Inflammatory macrophage treated with lipopolysaccharide for 4 hours (primary cell): ENCODE results near the gene LOC128125822.

Source experiments
- DNase-seq: peaks from one replicate; pipeline ENCODE4 v3.0.0-alpha.2; 2020

LOC128125822 gene

DNA sequence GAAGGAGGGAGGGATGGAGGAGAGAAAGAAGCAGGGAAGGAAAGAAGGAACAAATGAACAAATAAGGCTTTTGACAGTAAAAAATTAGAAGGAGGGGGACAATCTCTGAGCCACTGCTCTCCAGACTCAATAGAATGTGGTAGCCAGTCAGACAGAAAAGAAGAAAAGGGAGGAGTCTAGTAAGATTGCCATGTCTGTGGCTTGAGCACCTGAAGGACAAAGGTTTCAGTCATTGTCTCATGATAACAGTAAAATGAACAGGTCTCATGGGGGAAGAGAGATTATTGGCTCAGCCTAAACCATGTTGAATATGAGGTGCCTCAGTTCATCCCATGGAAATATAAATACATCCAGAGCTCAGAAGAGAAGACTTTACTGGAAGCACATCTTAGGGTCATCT, 14.0 kb upstream of the LOC128125822 start:
- DNase-seq, result no peak

- DNase-seq, result no peak
Observed at GRCh38 chr6:63560801-63561287, 11.4 kb upstream of the LOC128125822 start.

DNA sequence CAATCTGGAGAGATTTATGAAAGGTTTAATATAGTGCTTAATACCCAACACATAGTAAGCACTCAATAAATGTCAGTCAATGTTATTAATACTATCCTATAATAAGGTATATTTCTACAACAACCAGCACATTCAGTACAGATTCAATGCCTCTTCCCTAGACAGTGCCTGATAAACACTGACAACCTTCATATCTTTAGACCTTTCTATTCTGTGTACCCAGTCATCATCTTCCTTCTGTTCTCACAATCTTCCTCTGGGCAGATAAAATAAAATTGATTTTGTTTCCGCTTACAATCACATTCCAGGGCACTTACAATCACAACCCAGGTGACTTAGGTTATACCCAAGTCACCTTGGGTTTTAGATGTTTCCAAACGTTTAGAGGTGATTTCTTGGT, 11.0 kb upstream of the LOC128125822 start:
- DNase-seq, result no peak

DNA sequence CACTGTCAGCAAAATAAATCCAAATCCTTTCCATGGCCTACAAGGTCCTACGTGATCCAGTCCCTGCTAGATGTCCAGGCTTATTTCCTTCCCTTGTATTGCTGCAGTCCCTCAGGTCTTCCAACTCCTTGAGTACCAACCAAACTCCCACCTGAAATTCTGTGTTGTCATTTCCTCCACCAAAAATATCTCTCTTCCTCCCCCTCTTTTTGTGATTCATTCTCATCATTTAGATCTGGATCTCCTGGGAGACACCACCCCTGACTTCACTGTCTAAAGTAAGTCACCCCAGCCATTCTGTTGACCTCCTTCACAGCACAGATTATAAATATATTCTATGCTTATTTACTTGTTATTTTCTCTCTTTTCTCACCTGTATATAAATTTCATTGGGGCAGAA, 9.0 kb upstream of the LOC128125822 start:
- no peak for DNase-seq

DNA sequence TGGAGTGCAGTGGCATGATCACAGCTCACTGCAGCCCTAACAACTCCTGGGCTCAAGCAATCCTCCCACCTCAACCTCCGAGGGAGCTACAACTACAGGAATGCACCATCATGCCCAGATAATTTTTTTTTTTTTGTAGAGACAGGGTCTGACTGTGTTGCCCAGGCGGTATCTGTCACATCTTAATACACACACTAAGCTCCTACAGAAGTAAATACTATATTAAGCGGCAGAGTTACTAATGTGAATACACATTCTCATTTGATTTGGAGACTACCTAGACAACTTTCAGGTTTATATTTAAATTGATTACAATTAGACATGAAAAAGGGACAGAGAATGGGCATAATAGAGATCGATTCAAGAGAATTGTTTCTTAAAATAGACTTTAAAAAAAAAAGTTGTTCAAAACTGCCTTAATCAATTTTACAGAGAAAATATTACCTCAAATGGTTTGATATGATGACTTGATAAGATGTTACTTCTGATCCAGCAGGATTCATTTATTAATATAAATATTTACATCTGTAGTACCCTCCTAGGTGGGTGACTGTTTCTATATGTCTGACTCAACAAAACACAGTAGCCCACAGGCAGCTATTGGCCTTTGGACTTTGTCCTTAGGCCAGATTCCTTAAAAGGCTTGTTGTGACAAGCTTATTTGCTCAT, 7.1 kb upstream of the LOC128125822 start:
- no peak for DNase-seq

DNA sequence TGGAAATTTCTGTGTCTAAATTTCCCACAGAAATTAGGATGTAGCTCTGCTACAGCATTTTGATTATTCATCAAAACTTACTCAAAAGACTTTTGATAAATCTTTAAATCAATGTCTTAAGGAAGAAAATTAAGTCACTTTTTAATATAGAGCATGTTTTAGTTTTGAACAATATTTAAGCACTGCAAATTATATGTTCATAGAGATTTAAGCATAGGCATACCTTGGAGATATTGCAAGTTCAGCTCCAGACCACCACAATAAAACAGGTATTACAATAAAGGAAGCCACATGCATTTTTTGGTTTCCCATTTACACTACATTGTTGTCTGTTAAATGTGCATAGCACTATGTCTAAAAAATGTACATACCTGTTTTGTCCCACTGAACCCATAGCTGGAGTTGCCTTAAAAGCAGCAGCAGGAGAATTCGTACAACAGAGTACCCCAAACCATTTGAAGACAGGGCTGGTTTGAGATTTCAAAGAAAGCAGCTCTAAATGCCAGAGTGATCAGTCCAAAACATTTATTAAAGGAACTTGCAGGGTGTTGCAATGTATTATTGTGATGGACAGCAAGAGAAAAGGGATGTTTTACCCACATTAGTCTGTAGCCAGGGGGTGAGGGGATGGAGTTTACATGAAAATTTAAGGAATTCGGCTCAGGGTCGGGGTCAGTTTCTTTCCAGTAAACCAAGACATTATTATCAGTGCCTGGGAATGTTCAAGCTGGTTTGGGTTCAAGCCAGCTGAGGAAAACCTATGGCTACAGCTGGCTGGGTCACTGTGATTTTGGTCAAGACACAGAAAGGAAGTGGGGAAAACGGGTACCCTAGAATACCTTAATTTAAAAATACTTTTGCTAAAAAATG, 6.3 kb upstream of the LOC128125822 start:
- DNase-seq, result no peak

DNA sequence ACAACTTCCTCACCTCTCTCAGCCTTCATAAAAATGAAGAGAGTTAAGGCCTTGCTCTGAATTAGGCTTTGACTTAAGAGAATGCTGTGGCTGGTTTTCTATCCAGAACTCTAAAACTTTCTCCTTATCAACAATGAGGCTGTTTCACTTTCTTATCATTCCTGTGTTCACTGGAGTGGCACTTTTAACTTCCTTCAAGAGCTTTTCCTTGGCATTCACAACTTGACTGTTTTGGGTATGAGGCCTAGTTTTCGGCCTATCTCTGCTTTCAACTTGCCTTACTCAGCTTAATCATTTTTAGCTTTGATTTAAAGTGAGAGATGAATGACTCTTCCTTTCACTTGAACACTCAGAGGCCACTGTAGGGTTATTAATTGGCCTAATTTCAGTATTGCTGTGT, 4.3 kb upstream of the LOC128125822 start:
- DNase-seq, result no peak

GRCh38 chr6:63571361-63572043, 778 bp upstream of the LOC128125822 start:
- peak; percentile 23 for DNase-seq

DNA sequence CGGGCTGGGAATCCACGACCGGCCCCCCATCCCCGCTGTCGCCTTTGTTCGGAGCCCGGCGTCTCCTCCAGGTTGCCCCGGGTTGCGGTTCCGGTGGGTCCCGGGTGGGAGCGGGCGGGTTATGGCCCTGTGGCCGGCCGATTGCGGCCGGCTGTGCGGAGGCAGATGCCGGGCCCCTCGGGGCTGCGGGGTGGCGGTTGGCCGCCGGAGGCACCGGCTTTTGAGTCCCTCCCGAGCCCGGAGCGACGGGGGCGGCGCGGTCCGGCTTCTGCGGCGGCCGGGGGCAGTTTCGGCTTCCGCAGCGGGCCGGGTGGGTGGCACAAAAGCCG, 431 bp downstream of the LOC128125822 start:
- DNase-seq, result no peak

DNA sequence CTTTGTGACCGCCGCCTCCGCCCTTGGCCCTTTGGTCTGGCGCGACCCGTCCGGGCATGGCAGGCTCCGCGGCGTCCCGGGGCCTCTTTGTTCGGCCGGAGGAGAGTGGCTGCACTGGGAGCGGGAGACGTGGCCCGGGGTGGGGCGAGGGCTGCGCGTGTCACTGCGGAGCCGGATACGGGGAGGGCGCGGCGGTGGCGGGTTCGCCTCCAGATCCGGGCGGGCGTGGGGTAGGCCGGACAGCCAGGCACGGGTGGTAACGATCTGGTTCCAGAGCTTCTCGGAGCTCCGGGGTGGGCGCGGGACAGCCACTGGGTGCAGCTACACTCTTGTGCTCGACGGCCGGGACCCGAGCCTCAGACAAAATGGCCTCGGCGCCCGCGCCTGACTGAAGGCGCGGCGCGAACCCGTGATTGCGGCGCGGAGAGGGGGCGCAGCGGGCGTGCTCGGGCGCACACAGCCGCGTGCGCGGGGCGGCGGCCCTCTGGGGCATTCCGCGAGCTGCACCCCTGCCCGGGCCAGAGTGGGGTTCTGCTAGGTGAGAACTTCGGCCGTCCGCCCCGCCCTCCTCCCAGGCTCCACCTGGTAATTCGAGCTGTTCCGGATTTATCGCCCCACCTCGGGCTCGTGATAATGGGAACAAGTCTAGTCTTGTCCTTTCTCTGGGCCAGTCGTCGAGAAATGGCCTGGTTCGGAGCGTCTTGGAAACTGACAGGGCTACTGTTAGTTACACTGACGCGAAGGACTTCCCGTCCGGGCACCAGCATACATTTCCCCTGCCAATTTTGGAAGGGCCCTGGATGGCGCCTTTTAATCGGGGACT, 1.0 kb downstream of the LOC128125822 start:
- DNase-seq, result peak; percentile 63

GRCh38 chr6:63573899-63574553, 1.7 kb downstream of the LOC128125822 start:
- peak; percentile 70 for DNase-seq

DNA sequence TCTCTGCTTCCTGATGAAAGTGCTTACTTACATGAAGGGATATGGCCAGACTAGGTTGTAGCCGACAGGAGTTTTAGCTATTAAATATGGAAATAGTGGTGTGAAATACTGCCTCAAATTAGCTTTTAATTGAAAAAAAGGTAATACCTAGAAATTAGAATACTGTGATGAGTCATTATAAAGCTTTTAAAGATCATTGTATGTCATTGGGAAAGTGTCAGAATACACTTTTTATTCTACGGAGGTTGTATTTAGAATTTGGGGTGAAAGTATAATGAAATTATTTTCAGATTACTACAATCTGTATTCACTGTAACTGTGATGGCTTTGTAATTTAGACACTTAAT, 2.2 kb downstream of the LOC128125822 start:
- DNase-seq, result no peak

- DNase-seq, result no peak
Observed at GRCh38 chr6:63576147-63576772, 4.0 kb downstream of the LOC128125822 start.

DNA sequence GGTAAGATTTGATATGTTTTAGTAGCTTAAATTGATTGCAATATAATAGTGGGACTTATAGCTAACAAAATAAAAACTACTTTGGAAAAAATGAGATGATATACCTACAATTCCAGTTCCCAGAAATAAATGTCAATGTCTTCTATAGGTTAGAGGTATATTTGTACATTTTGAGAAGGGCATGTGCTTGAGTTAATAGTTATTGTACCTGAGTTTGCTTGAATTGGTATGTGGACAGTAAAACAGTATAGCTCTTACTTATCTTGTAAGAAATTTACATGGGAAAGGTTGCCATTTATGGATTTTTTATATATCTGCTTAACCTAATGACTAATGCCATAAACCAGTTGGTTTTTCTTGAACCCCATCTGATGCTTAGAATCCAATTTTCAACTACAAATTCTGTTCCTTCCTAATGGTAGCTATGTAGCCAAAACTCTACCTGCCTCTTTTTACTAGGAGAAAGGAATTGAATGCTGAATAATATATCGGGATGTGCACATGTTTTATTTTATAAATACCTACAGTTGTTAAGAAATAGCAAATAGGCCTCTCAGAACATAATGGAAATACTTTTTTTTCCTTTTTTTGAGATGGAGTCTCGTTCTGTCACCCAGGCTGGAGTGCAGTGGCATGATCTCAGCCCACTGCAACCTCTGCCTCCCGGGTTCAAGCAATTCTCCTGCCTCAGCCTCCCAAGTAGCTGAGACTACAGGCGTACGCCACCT, 4.9 kb downstream of the LOC128125822 start:
- DNase-seq, result no peak

DNA sequence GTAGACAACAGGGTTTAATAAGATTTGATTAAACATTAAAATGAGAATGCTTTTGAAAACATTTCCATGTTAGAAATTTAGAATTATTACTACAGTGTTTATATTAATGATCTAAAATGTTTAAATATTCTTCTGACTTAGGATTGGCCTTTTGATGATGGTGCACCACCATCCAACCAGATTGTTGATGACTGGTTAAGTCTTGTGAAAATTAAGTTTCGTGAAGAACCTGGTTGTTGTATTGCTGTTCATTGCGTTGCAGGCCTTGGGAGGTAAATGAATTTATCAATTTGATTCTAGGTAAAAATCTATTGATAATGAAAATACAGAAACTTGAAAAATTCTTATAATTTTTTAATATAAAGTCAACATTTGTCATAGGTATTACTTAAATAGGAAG, 6.5 kb downstream of the LOC128125822 start:
- no peak for DNase-seq

DNA sequence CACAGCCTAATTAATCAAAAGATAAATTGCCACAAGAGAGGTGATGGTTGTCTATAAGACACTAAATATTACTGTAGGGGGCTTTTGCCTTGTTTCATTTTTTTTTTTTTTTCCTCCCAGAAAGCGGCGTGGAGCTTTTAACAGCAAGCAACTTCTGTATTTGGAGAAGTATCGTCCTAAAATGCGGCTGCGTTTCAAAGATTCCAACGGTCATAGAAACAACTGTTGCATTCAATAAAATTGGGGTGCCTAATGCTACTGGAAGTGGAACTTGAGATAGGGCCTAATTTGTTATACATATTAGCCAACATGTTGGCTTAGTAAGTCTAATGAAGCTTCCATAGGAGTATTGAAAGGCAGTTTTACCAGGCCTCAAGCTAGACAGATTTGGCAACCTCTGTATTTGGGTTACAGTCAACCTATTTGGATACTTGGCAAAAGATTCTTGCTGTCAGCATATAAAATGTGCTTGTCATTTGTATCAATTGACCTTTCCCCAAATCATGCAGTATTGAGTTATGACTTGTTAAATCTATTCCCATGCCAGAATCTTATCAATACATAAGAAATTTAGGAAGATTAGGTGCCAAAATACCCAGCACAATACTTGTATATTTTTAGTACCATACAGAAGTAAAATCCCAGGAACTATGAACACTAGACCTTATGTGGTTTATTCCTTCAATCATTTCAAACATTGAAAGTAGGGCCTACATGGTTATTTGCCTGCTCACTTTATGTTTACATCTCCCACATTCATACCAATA, 7.8 kb downstream of the LOC128125822 start:
- no peak for DNase-seq

DNA sequence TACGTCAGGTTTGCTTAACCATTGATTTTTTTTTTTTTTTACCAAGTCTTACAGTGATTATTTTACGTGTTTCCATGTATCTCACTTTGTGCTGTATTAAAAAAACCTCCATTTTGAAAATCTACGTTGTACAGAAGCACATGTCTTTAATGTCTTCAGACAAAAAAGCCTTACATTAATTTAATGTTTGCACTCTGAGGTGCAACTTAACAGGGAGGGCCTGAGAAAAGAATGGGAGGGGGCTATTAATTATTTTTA, 8.4 kb downstream of the LOC128125822 start:
- DNase-seq, result no peak

- DNase-seq, result no peak
Observed at GRCh38 chr6:63581355-63582013, 9.2 kb downstream of the LOC128125822 start.

- DNase-seq, result no peak
Observed at GRCh38 chr6:63582579-63583231, 10.4 kb downstream of the LOC128125822 start.

- DNase-seq, result no peak
Observed at GRCh38 chr6:63584125-63584514, 11.8 kb downstream of the LOC128125822 start.
